Gastrocnemius medialis (tissue), 4 donors: Measurements from ENCODE around the gene ATP10D. TPM values are rescaled to one million over a fixed set of nuclear protein-coding genes. Genes with fewer than 3 reads are reported as not detected.
A peak's percentile ranks its signal among the peaks of the same experiment; 100 is the strongest.

ENCODE experiments used
- ATAC-seq, 2 donors: fragments of 150-250 bp; one replicate each; pipeline ENCODE4 v1.9.1; 2016
- DNase-seq, 2 donors: peaks; one replicate each; pipeline ENCODE4 v3.0.0-alpha.2; 2019
- H3K27ac ChIP-seq, 4 donors: fragments of 200-600 bp; sonication (generic); 1 replicate in 1 of 4; 2 replicates in 3 of 4; pipeline ENCODE4 v1.5.1; 2016 to 2018; ENCODE audit warnings: mild to moderate bottlenecking in 2 of 4, moderate library complexity in 1 of 4
- H3K27me3 ChIP-seq, 3 donors: fragments of 200-600 bp; sonication (generic) in 2 of 3; 1 replicate in 1 of 3; 2 replicates in 2 of 3; pipeline versions ENCODE4 v1.5.1 to v1.6.0; 2016 to 2019; ENCODE audit warnings: mild to moderate bottlenecking in 1 of 3, moderate library complexity in 1 of 3
- H3K36me3 ChIP-seq, 2 donors: fragments of 200-600 bp; sonication (generic) in 1 of 2; one replicate each; pipeline ENCODE4 v1.5.1; 2017 to 2018
- H3K4me1 ChIP-seq, 2 donors: fragments of 200-600 bp; sonication (generic) in 1 of 2; one replicate each; pipeline ENCODE4 v1.5.1; 2016 to 2017; ENCODE audit warnings: mild to moderate bottlenecking in 2 of 2
- H3K4me3 ChIP-seq, 4 donors: fragments of 200-600 bp; sonication (generic) in 3 of 4; 1 replicate in 1 of 4; 2 replicates in 3 of 4; pipeline ENCODE4 v1.5.1; 2016 to 2019; ENCODE audit warnings: mild to moderate bottlenecking in 2 of 4
- H3K9me3 ChIP-seq, 3 donors: fragments of 200-600 bp; sonication (generic) in 2 of 3; 1 replicate in 1 of 3; 2 replicates in 2 of 3; pipeline ENCODE4 v1.5.1; 2016 to 2019
- CTCF ChIP-seq, 5 experiments: fragments of 450-650 bp in 3 of 5; fragments of 200-600 bp in 2 of 5; sonication (generic) in 2 of 5; IDR thresholded peaks in 4 of 5; conservative IDR thresholded peaks in 1 of 5; 1 replicate in 4 of 5; 2 replicates in 1 of 5; pipeline ENCODE4 v1.5.1; 2016 to 2019; ENCODE audit warnings: antibody characterized with exemption in 5 of 5, mild to moderate bottlenecking in 3 of 5, moderate library complexity in 3 of 5
- POLR2A ChIP-seq, 2 donors: fragments of 450-650 bp; IDR thresholded peaks; one replicate each; pipeline ENCODE4 v1.6.1; 2017; ENCODE audit warnings: antibody characterized with exemption in 2 of 2, mild to moderate bottlenecking in 2 of 2, moderate library complexity in 2 of 2
- in situ Hi-C, 4 donors: fragments of 200-750 bp; cut with MboI; loops; one replicate each; pipeline versions ENCODE4 v1.15.0 to v1.8.0; 2017; ENCODE audit warnings: low sequenced_read_pairs in 4 of 4
- intact Hi-C: fragments of 100-400 bp; cut with DNase I; formaldehyde crosslinking; loops from one replicate; pipeline ENCODE4 v1.15.1; 2023; ENCODE audit warnings: low total_unique reads
- total RNA-seq, 4 donors: library from RNA; depleted of rRNA; stranded (reverse); fragments of >200 nt; gene quantifications; one replicate each; pipeline versions ENCODE4 v1.1.0 to v1.2.3, GENCODE V29; 2016

Gene ATP10D
- total RNA-seq, 4 donors from 2014 or later, result 1.5 to 3.2 (median 2.8) TPM

DNA sequence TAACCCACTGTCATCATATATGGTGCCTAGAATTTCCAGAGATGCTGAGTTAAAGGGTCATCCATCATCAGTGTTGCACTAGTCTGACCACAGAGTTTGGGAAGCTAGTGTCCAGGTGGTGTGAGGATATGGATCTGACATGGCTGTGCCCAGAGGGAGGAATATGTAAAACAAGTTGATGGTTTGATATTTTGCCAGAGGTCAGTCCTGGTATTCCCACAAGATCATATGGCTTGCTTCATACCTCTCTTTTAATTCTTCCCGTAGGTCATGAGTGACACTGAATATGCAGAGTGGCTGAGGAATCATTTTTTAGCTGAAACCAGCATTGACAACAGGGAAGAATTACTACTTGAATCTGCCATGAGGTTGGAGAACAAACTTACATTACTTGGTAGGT is 75.6 kb downstream of the ATP10D start:
- intact Hi-C loops, result loop anchor here (10.0 kb wide), 1 partner anchor 96 kb away; the partner anchor contains the start of gene COMMD8
- in situ Hi-C loops, result no loop called here

DNA sequence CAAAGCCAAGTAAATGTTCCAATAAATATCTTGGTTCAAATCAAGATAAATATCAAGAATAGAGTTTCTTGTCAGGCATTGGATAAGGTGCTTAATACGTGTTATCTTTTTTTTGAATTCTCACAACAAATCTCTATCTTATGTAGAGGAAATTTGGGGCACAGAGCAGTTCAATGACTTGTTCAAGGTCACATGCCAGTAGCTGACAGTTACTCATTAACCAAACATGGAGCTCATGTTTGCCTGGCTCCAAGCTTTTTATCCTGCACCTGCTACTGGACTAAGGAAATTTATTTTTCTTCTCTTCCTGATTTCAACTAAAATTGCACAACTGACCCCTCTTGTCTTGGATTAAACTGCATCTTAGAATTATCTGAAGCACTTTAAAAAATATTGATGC is 76.3 kb downstream of the ATP10D start:
- TF ChIP-seq CTCF (IDR thresholded peaks at IDR 0.05 in 4 of 5, conservative IDR thresholded peaks at IDR 0.05 in 1 of 5) (no peak), POLR2A (IDR thresholded peaks at IDR 0.05) (no peak)
- H3K27me3 ChIP-seq, result no peaks in the 10 kb centered on the region

More for the DNA sequence above, 75.6 kb downstream of the ATP10D start:
- Histone ChIP-seq H3K4me1 (no peaks in the 10 kb centered on the region), H3K27ac (no peak overlapping the region), H3K9me3 (no peaks in the 10 kb centered on the region), H3K36me3 (no peaks in the 10 kb centered on the region), H3K4me3 (no peak overlapping the region), H3K27me3 (no peaks in the 10 kb centered on the region)
- DNase-seq (no peak), ATAC-seq (no peak)
- TF ChIP-seq CTCF (IDR thresholded peaks at IDR 0.05 in 4 of 5, conservative IDR thresholded peaks at IDR 0.05 in 1 of 5) (no peak), POLR2A (IDR thresholded peaks at IDR 0.05) (no peak)

DNA sequence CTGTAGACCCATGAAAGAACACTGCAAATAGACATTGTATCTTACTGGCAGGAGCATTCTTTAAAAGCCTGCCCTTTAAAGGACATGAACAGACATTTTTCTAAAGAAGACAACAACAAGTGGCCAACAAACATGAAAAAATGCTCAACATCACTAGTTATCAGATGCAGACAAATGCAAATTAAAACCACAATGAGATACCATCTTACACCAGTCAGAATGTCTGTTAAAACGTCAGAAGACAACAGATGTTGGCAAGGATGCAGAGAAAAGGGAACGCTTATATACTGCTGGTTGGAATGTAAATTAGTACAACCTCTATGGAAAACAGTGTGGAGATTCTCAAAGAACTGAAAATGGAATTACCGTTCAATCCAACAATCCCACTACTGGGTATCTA is 77.2 kb downstream of the ATP10D start:
- no peak for ATAC-seq
- in situ Hi-C loops, result no loop called here
- intact Hi-C loops, result loop anchor here (10.0 kb wide), 1 partner anchor 97 kb away; the partner anchor contains the start of gene COMMD8
- no peaks in the 10 kb centered on the region for H3K4me1 ChIP-seq
- H3K36me3 ChIP-seq, result no peaks in the 10 kb centered on the region
- no peak overlapping the region for H3K4me3 ChIP-seq
- TF ChIP-seq POLR2A (IDR thresholded peaks at IDR 0.05) (no peak), CTCF (IDR thresholded peaks at IDR 0.05 in 4 of 5, conservative IDR thresholded peaks at IDR 0.05 in 1 of 5) (no peak)
- no peak overlapping the region for H3K27ac ChIP-seq
- no peaks in the 10 kb centered on the region for H3K27me3 ChIP-seq
- DNase-seq, result no peak
- H3K9me3 ChIP-seq, result no peaks in the 10 kb centered on the region

More for the DNA sequence above, 76.3 kb downstream of the ATP10D start:
- H3K27ac ChIP-seq, result no peak overlapping the region
- intact Hi-C loops, result loop anchor here (10.0 kb wide), 1 partner anchor 97 kb away; the partner anchor contains the start of gene COMMD8
- DNase-seq (no peak), ATAC-seq (no peak)
- in situ Hi-C loops, result no loop called here
- H3K4me1 ChIP-seq, result no peaks in the 10 kb centered on the region
- H3K4me3 ChIP-seq, result no peak overlapping the region
- H3K36me3 ChIP-seq, result no peaks in the 10 kb centered on the region
- no peaks in the 10 kb centered on the region for H3K9me3 ChIP-seq

GRCh38 chr4:47566566-47566965 is 81.5 kb downstream of the ATP10D start:
- Histone ChIP-seq H3K4me1 (no peaks in the 10 kb centered on the region), H3K9me3 (no peaks in the 10 kb centered on the region), H3K4me3 (no peak overlapping the region), H3K36me3 (no peaks in the 10 kb centered on the region), H3K27ac (no peak overlapping the region), H3K27me3 (no peaks in the 10 kb centered on the region)
- no peak for DNase-seq
- no peak for TF ChIP-seq POLR2A (IDR thresholded peaks at IDR 0.05)
- TF ChIP-seq CTCF (IDR thresholded peaks at IDR 0.05 in 4 of 5, conservative IDR thresholded peaks at IDR 0.05 in 1 of 5), result peak in 1 of 5 experiments; percentile 2
- no peak for ATAC-seq
- in situ Hi-C loops (no loop called here), intact Hi-C loops (loop anchor here (10.0 kb wide), 1 partner anchor 102 kb away; the partner anchor contains the start of gene COMMD8)

GRCh38 chr4:47566969-47567368 is 81.9 kb downstream of the ATP10D start:
- H3K9me3 ChIP-seq, result no peaks in the 10 kb centered on the region
- H3K36me3 ChIP-seq, result no peaks in the 10 kb centered on the region
- H3K27ac ChIP-seq, result no peak overlapping the region
- H3K4me3 ChIP-seq, result no peak overlapping the region
- DNase-seq (no peak), ATAC-seq (no peak)
- in situ Hi-C loops (no loop called here), intact Hi-C loops (loop anchor here (10.0 kb wide), 1 partner anchor 102 kb away; the partner anchor contains the start of gene COMMD8)
- TF ChIP-seq CTCF (IDR thresholded peaks at IDR 0.05 in 4 of 5, conservative IDR thresholded peaks at IDR 0.05 in 1 of 5), result no peak
- no peak for TF ChIP-seq POLR2A (IDR thresholded peaks at IDR 0.05)
- no peaks in the 10 kb centered on the region for H3K4me1 ChIP-seq
- no peaks in the 10 kb centered on the region for H3K27me3 ChIP-seq
